GM19240 (cell line): ENCODE results near the gene AGPAT4.
A peak's percentile ranks its signal among the peaks of the same experiment; 100 is the strongest.
"Not testable (repeated sequence)": the region's sequence is repeated elsewhere in the genome, so short reads cannot be mapped to it uniquely, and the experiment has no call there.

Experiments used
- DNase-seq: peaks from one replicate; pipeline ENCODE4 v3.0.0; 2011; ENCODE audit warnings: low spot score; ENCODE audit not compliant: insufficient read length

AGPAT4 gene

DNA sequence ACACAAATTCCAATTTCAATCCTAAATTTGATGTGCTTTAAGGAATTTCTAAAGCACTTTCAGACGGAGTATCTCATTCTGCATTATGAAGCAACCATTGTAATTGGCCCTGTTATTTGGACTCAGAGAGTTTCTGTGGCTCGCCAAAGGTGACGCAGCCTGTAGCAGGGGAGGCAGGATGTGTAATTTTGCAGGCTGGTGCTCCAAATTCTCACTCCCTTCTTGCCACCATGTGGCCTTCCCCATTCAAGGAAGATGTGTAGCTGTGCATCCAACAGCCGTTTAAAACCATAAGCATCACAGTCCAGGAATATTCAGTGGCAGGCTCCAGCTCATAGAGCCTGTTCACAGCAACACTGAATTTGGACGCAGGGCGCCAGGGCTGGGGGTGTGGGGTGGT lies 45.8 kb downstream of the AGPAT4 start:
- DNase-seq, result no peak

GRCh38 chr6:161227004-161227960 lies 46.6 kb downstream of the AGPAT4 start:
- no peak for DNase-seq

DNA sequence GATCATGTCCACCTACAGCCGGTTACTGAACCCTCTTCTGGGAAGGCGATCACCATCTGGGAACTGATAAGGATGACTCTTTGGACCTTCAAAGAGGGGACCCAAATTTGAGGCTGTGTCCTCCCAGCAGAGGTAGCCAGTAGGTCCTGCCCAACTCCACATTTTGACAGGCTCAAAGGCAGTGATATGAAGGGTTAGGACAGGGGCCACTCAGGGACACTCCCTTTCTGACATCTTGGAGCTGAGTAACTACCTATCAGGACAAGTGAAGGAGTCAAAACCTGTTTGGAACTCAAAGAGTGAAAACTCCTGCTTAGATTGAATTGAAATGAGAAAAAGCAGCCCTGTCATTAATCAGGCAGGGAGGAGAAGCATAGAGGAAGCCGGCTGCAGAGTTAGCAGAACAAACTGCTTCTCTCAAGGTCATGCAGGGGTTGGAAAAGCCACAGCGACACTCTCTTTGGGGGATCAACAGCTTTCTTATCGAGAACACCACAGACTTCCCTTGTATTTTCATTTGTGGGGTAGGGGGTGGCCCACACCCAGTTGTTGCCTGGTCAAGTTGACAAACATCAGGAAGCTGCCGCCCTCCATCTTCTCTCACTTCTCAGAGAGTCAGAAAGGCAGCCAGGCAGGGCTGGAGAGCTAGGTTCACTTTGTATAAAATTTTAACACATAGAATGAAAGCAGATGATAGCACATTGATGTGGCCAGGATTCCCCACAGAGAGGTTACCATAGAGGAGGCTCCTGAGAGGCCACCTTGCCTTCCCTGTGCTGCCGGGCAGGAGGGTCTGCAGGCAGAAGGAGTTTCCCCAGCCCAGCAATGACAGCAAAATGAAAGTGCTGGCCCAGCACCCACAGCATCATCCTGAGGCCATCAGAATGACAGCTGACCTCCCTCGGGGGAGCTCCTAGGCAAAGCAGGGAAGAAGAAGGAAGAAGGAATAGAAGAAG lies 47.6 kb downstream of the AGPAT4 start:
- peak; percentile 26 for DNase-seq

DNA sequence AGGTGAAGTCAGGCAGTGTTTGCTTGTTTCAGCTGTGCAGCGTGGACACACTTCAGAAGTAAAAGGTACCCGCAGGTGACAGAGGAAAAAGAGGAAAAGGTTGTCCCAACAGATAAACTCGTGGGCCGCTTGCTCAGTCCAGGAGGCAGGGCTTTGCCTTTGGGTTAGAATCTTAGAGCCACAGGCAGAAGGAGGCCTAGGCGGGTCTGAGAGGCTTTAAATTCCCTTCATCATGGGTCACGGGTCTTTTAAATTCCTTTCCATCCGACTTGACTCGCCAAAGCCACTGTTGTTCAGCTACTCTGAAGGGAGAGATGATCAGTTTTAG lies 48.2 kb downstream of the AGPAT4 start:
- DNase-seq, result no peak

DNA sequence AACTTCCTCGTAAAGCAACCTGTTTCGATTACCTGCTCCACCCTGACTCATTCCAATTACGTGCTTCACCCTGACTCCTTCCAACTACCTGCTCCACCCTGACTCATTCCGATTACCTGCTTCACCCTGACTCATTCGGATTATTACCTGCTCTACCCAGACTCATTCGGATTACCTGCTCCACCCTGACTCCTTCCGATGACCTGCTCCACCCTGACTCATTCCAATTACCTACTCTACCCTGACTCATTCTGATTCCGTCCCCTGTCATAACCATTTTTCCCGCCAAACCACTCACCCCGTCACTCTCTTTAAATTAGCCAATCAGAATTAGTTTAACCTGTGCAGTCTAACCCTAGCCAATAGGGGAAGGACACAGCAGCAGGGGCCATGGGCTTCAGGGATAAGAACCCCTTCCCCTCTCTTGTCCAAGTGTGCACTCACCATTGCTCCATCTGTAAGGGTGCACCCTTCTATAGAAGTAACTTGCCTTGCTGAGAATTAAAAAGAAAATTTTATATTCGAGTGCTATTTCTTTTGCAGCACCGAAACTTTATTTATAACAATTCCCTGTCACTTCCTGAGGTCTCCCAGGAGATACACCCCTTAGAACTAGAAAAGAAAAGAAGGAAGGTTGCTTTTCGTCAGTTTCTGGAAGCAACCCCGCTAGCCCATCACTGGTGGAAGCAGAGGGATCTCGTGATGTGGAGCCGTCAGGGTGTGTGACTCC lies 48.7 kb downstream of the AGPAT4 start:
- DNase-seq, result not testable (repeated sequence)

- DNase-seq, result no peak
Observed at GRCh38 chr6:161223646-161224045, 50.2 kb downstream of the AGPAT4 start.

DNA sequence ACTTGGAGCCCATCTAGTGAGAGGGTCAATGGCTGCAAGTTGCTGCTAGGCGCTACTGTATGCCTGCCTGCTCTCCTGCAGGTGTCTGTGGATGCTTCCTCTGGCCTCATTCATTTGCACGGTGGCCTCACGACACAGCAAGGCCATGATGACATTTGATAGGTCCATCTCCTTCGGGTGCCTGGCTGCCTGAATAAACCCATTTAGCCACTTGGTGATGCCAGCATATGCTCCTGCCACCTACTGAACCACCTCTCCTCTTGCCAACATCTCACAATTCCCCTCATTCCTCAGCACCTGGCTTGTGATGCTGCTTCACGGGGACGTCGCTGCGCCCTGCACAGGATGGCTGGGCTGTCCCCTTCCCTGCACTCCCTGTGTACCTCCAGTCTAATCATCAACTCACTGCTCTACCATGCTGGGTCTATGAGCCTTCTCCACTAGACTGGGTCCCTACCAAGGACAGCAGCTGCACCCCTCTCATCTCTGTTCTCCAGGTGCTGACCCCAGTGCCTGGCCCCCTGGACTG lies 51.1 kb downstream of the AGPAT4 start:
- no peak for DNase-seq

DNA sequence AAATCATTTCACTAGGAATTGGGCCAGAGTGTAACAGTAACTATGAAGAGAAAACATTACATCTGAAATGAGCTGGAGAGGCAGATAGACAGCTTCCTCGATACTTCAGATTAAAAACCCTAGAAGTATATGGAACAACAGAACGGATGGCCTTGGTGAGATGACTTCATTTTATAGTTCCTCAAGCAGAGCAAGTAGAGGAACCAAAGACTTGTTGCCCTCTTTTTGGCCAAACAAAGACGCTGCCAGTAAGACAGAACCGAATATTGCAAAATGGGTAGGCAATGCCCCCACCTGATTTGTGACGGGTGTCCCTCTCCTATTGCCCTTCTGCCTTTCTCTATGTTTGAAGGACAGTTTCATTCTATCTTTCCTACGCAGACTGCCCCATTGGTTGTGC lies 53.5 kb downstream of the AGPAT4 start:
- DNase-seq, result no peak

- DNase-seq, result no peak
Observed at GRCh38 chr6:161219680-161220079, 54.2 kb downstream of the AGPAT4 start.

GRCh38 chr6:161218222-161218621 lies 55.6 kb downstream of the AGPAT4 start:
- no peak for DNase-seq

- no peak for DNase-seq
Observed at GRCh38 chr6:161217628-161218027, 56.2 kb downstream of the AGPAT4 start.

DNA sequence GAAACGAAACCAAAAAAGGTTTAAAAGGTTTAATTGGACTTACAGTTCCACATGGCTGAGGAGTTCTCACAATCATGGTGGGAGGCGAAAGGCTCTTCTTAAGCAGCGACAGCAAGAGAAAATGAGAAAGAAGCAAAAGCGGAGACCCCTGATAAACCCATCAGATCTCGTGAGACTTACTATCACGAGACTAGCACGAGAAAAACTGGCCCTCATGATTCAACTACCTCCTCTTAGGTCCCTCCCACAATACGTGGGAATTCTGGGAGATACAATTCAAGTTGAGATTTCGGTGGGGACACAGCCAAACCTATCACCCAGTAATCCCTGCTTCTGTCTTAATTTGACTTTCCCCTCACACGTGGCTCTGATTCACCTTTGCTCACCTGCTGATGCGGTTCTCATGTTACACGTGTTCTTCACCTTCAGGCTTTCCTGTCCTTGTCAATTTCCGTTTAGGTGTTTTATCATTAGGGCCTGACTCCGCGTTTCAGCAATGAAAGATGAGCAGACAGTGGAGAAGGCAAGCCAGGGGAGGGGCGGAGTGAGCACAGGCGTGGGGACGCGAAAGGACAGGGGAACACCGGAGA lies 57.1 kb downstream of the AGPAT4 start:
- no peak for DNase-seq

- no peak for DNase-seq
Observed at GRCh38 chr6:161215876-161216615, 57.8 kb downstream of the AGPAT4 start.

DNA sequence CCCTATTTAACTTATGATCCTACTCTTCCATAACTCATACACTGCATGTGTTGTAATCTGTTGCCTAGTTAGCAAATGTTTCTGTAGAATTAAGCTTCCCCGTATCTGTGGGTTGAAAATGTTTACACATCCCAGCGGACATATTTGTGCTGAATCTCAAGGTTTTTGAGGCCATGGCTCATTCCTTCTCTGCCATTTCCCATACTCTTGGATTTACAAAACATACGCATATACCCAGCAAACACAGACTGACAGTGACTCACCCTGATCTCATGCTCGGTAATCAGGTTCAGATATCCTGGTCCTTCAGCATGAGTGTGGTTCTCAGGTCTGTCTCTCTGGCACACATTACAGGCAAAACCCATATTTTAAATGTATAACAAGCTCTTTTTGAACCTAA lies 58.7 kb downstream of the AGPAT4 start:
- DNase-seq, result no peak

GRCh38 chr6:161214722-161215121 lies 59.1 kb downstream of the AGPAT4 start:
- no peak for DNase-seq

GRCh38 chr6:161212902-161213301 lies 61.0 kb downstream of the AGPAT4 start:
- no peak for DNase-seq

- no peak for DNase-seq
Observed at GRCh38 chr6:161211380-161212035, 62.4 kb downstream of the AGPAT4 start.

GRCh38 chr6:161210857-161211256 lies 63.0 kb downstream of the AGPAT4 start:
- DNase-seq, result no peak

DNA sequence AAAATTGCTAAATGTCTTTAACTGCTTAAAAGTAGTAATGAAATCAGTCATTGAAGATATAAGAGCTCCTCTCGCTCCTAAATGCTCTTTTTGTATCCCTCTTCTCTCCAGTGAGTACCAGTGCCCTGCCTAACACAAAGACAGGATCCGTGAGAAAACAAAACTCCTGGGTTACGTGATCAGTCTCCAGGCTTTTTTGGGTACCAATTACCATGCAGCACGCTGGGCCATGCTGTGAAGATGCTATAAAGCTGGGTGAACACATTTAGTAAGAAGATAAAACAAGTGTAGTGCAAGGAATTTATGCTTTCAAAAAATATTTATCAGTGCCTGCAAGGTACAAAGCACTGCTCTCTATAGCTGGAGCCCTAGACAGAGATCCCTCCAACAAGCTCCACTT lies 66.7 kb downstream of the AGPAT4 start:
- DNase-seq, result no peak
